Stomach smooth muscle (tissue), 2 donors: Measurements from ENCODE around the gene FEM1B.
A peak's percentile ranks its signal among the peaks of the same experiment; 100 is the strongest.

Experiments
- H3K27ac ChIP-seq: one replicate; pipeline ENCODE4 v1.7.0; 2013; ENCODE audit warnings: mild to moderate bottlenecking, low read length, inconsistent platforms
- H3K27me3 ChIP-seq, 2 donors: one replicate each; pipeline ENCODE4 v1.7.0; 2013; ENCODE audit warnings: low read length in 2 of 2; ENCODE audit not compliant: insufficient read depth in 2 of 2, control insufficient read depth in 1 of 2
- H3K36me3 ChIP-seq, 2 donors: one replicate each; pipeline ENCODE4 v1.7.0; 2013; ENCODE audit warnings: low read length in 2 of 2; ENCODE audit not compliant: control insufficient read depth in 2 of 2, insufficient read depth in 2 of 2
- H3K4me1 ChIP-seq: one replicate; pipeline ENCODE4 v1.7.0; 2013; ENCODE audit warnings: low read length; ENCODE audit not compliant: control insufficient read depth, insufficient read depth
- H3K4me3 ChIP-seq, 2 donors: one replicate each; pipeline ENCODE4 v1.7.0; 2013; ENCODE audit warnings: low read length in 2 of 2
- H3K9ac ChIP-seq, 2 donors: one replicate each; pipeline ENCODE4 v1.7.0; 2013; ENCODE audit warnings: low read length in 2 of 2, mild to moderate bottlenecking in 1 of 2
- H3K9me3 ChIP-seq, 2 donors: one replicate each; pipeline ENCODE4 v1.7.0; 2013; ENCODE audit warnings: low read length in 2 of 2; ENCODE audit not compliant: control insufficient read depth in 2 of 2
- donor health status: healthy.
- donor health status: Pancreatic carcinoma.

The FEM1B gene

GRCh38 chr15:68285259-68285980, 7.9 kb downstream of the FEM1B start:
- Histone ChIP-seq H3K27me3 (no peaks in the 10 kb centered on the region), H3K9ac (no peak overlapping the region), H3K9me3 (no peaks in the 10 kb centered on the region), H3K4me1 (peaks cover 10% of the 10 kb centered on the region), H3K4me3 (no peak overlapping the region), H3K27ac (no peak overlapping the region), H3K36me3 (peaks cover 12 to 16% of the 10 kb centered on the region in 2 donors)

GRCh38 chr15:68286256-68286655, 8.7 kb downstream of the FEM1B start:
- no peak overlapping the region for H3K4me3 ChIP-seq
- H3K9me3 ChIP-seq, result no peaks in the 10 kb centered on the region
- peaks cover 8% of the 10 kb centered on the region for H3K4me1 ChIP-seq
- H3K27me3 ChIP-seq, result no peaks in the 10 kb centered on the region
- H3K27ac ChIP-seq, result no peak overlapping the region
- H3K9ac ChIP-seq, result no peak overlapping the region
- H3K36me3 ChIP-seq, result peaks cover 19 to 23% of the 10 kb centered on the region in 2 donors

- no peak overlapping the region for H3K27ac ChIP-seq
- H3K4me3 ChIP-seq, result no peak overlapping the region
- no peaks in the 10 kb centered on the region for H3K27me3 ChIP-seq
- H3K4me1 ChIP-seq, result peaks cover 8% of the 10 kb centered on the region
- H3K9ac ChIP-seq, result no peak overlapping the region
- no peaks in the 10 kb centered on the region for H3K9me3 ChIP-seq
- H3K36me3 ChIP-seq, result peaks cover 19 to 24% of the 10 kb centered on the region in 2 donors
These were observed 11.5 kb downstream of the FEM1B start for GRCh38 chr15:68289057-68289456.

GRCh38 chr15:68289621-68290352, 12.2 kb downstream of the FEM1B start:
- Histone ChIP-seq H3K27ac (no peak overlapping the region), H3K9me3 (no peaks in the 10 kb centered on the region), H3K9ac (no peak overlapping the region), H3K4me1 (peaks cover 5% of the 10 kb centered on the region), H3K4me3 (no peak overlapping the region), H3K36me3 (peaks cover 15 to 20% of the 10 kb centered on the region in 2 donors), H3K27me3 (no peaks in the 10 kb centered on the region)

GRCh38 chr15:68290715-68291114, 13.2 kb downstream of the FEM1B start:
- H3K4me3 ChIP-seq, result no peak overlapping the region
- no peaks in the 10 kb centered on the region for H3K27me3 ChIP-seq
- H3K27ac ChIP-seq, result no peak overlapping the region
- H3K9ac ChIP-seq, result no peak overlapping the region
- peaks cover 5% of the 10 kb centered on the region for H3K4me1 ChIP-seq
- no peaks in the 10 kb centered on the region for H3K9me3 ChIP-seq
- H3K36me3 ChIP-seq, result peaks cover 13 to 15% of the 10 kb centered on the region in 2 donors

GRCh38 chr15:68292157-68292781, 14.7 kb downstream of the FEM1B start:
- peaks cover 13 to 15% of the 10 kb centered on the region in 2 donors for H3K36me3 ChIP-seq
- H3K9me3 ChIP-seq, result no peaks in the 10 kb centered on the region
- no peaks in the 10 kb centered on the region for H3K27me3 ChIP-seq
- H3K4me1 ChIP-seq, result peaks cover 3% of the 10 kb centered on the region
- H3K27ac ChIP-seq, result no peak overlapping the region
- H3K4me3 ChIP-seq, result no peak overlapping the region
- no peak overlapping the region for H3K9ac ChIP-seq

GRCh38 chr15:68292967-68293366, 15.4 kb downstream of the FEM1B start:
- H3K9ac ChIP-seq, result no peak overlapping the region
- H3K9me3 ChIP-seq, result no peaks in the 10 kb centered on the region
- H3K27ac ChIP-seq, result no peak overlapping the region
- H3K36me3 ChIP-seq, result peaks cover 13 to 15% of the 10 kb centered on the region in 2 donors
- H3K27me3 ChIP-seq, result no peaks in the 10 kb centered on the region
- no peak overlapping the region for H3K4me3 ChIP-seq
- peaks cover 3% of the 10 kb centered on the region for H3K4me1 ChIP-seq

GRCh38 chr15:68295014-68295805, 17.7 kb downstream of the FEM1B start:
- Histone ChIP-seq H3K4me3 (no peak overlapping the region), H3K36me3 (peaks cover 8 to 10% of the 10 kb centered on the region in 2 donors), H3K27ac (no peak overlapping the region), H3K27me3 (no peaks in the 10 kb centered on the region), H3K9ac (no peak overlapping the region), H3K4me1 (peaks cover 17% of the 10 kb centered on the region), H3K9me3 (no peaks in the 10 kb centered on the region)

GRCh38 chr15:68298336-68298735, 20.8 kb downstream of the FEM1B start:
- Histone ChIP-seq H3K9ac (no peak overlapping the region), H3K36me3 (peaks cover 0 to 2% of the 10 kb centered on the region in 2 donors), H3K4me1 (peaks cover 19% of the 10 kb centered on the region), H3K27me3 (no peaks in the 10 kb centered on the region), H3K27ac (no peak overlapping the region), H3K4me3 (no peak overlapping the region), H3K9me3 (no peaks in the 10 kb centered on the region)

GRCh38 chr15:68298882-68299381, 21.4 kb downstream of the FEM1B start:
- H3K9ac ChIP-seq, result peak overlapping the region; percentile 52 to 55
- peak overlapping the region; percentile 40 to 66 for H3K4me3 ChIP-seq

More at GRCh38 chr15:68298882-68299381, 21.4 kb downstream of the FEM1B start:
- H3K4me1 ChIP-seq, result peaks cover 19% of the 10 kb centered on the region
- H3K27me3 ChIP-seq, result no peaks in the 10 kb centered on the region
- H3K9me3 ChIP-seq, result no peaks in the 10 kb centered on the region
- no peak overlapping the region for H3K27ac ChIP-seq
- peaks cover 0 to 2% of the 10 kb centered on the region in 2 donors for H3K36me3 ChIP-seq
